Measurements from ENCODE around the gene DCHS2.

DCHS2 gene

GRCh38 chr4:154441982-154442381, 49.6 kb downstream of the DCHS2 start:
- no peak for DNase-seq

GRCh38 chr4:154441124-154441523, 50.5 kb downstream of the DCHS2 start:
- no peak for DNase-seq

- no peak for DNase-seq
Observed at GRCh38 chr4:154439224-154439623, 52.4 kb downstream of the DCHS2 start.

GRCh38 chr4:154435895-154436294, 55.7 kb downstream of the DCHS2 start:
- DNase-seq, result no peak

GRCh38 chr4:154433543-154433942, 58.1 kb downstream of the DCHS2 start:
- no peak for DNase-seq

- DNase-seq, result no peak
Observed at GRCh38 chr4:154429176-154429575, 62.4 kb downstream of the DCHS2 start.

GRCh38 chr4:154427149-154427548, 64.5 kb downstream of the DCHS2 start:
- DNase-seq, result no peak

- no peak for DNase-seq
Observed at GRCh38 chr4:154425514-154425913, 66.1 kb downstream of the DCHS2 start.

- no peak for DNase-seq
Observed at GRCh38 chr4:154424810-154425484, 66.7 kb downstream of the DCHS2 start.

- no peak for DNase-seq
Observed at GRCh38 chr4:154422152-154422551, 69.4 kb downstream of the DCHS2 start.

- no peak for DNase-seq
Observed at GRCh38 chr4:154421618-154422017, 70.0 kb downstream of the DCHS2 start.

GRCh38 chr4:154417373-154417673, 74.3 kb downstream of the DCHS2 start:
- no peak for DNase-seq

GRCh38 chr4:154416190-154416547, 75.4 kb downstream of the DCHS2 start:
- no peak for DNase-seq

GRCh38 chr4:154415313-154415712, 76.3 kb downstream of the DCHS2 start:
- DNase-seq, result no peak

GRCh38 chr4:154414796-154415195, 76.8 kb downstream of the DCHS2 start:
- no peak for DNase-seq

GRCh38 chr4:154414371-154414770, 77.2 kb downstream of the DCHS2 start:
- DNase-seq, result no peak

GRCh38 chr4:154407443-154407842, 84.2 kb downstream of the DCHS2 start:
- DNase-seq, result no peak

- DNase-seq, result peak; percentile 67 to 70
Observed at GRCh38 chr4:154406018-154406795, 85.4 kb downstream of the DCHS2 start.

GRCh38 chr4:154399259-154399974, 92.2 kb downstream of the DCHS2 start:
- no peak for DNase-seq

- no peak for DNase-seq
Observed at GRCh38 chr4:154390324-154390723, 101.3 kb downstream of the DCHS2 start.

- no peak for DNase-seq
Observed at GRCh38 chr4:154389148-154389547, 102.5 kb downstream of the DCHS2 start.

- DNase-seq, result no peak
Observed at GRCh38 chr4:154384012-154384411, 107.6 kb downstream of the DCHS2 start.

- DNase-seq, result no peak
Observed at GRCh38 chr4:154376486-154376885, 115.1 kb downstream of the DCHS2 start.

GRCh38 chr4:154368060-154368459, 123.5 kb downstream of the DCHS2 start:
- DNase-seq, result no peak

Measured in inflammatory macrophage (primary cell).